ENCODE results near the gene RALGDS.

DNA sequence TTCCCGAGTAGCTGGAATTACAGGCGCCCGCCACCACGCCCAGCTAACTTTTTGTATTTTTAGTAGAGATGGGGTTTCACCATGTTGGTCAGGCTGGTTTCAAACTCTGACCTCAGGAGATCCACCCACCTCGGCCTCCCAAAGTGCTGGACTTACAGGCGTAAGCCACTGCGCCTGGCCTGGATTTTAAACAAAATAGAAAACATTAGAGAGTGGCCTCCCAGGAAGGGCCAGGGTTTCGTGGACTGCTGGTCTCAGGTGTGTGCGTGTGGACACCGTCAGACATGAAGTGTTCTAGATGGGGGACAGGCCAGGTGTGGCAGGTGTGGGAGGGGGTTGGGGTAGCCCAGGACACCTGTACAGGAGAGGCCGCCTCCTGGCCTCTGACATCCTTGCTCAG, 49.7 kb upstream of the RALGDS start:
- TF ChIP-seq, protein P1, sequence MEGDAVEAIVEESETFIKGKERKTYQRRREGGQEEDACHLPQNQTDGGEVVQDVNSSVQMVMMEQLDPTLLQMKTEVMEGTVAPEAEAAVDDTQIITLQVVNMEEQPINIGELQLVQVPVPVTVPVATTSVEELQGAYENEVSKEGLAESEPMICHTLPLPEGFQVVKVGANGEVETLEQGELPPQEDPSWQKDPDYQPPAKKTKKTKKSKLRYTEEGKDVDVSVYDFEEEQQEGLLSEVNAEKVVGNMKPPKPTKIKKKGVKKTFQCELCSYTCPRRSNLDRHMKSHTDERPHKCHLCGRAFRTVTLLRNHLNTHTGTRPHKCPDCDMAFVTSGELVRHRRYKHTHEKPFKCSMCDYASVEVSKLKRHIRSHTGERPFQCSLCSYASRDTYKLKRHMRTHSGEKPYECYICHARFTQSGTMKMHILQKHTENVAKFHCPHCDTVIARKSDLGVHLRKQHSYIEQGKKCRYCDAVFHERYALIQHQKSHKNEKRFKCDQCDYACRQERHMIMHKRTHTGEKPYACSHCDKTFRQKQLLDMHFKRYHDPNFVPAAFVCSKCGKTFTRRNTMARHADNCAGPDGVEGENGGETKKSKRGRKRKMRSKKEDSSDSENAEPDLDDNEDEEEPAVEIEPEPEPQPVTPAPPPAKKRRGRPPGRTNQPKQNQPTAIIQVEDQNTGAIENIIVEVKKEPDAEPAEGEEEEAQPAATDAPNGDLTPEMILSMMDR (IDR thresholded peaks at IDR 0.05; ENCODE audit: low read depth, low read length): no peak
- TF ChIP-seq EZH2phosphoT487 (IDR thresholded peaks at IDR 0.05; ENCODE audit: low read depth): no peak
